ENCODE results near the gene PSTK. TPM values are rescaled to one million over a fixed set of nuclear protein-coding genes. Genes with fewer than 3 reads are reported as not detected.

Gene PSTK
- total RNA-seq, 6 experiments from 2014 or later: 2.6 to 5.1 (median 4.2) TPM

DNA sequence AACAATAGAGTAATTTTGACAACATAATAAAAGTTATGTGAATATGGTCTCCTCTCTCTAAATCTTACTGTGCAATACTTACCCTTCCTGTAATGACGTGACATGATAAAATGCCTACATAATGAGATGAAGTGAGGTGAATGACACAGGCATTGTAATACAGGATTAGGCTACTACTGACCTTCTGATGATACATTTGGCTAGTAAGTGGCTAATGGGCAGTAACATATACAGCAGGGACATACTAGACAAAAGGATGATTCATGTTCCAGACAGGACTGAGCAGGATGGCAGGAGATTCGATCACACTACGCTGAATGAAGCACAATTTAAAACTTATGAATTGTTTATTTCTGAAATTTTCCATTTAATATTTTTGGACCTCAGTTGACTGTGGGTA is 30.9 kb upstream of the PSTK start:
- H3K4me1 Mint-ChIP-seq (ENCODE audit: low read depth): peaks cover 26% of the 10 kb centered on the region
- TF ChIP-seq, protein P1, sequence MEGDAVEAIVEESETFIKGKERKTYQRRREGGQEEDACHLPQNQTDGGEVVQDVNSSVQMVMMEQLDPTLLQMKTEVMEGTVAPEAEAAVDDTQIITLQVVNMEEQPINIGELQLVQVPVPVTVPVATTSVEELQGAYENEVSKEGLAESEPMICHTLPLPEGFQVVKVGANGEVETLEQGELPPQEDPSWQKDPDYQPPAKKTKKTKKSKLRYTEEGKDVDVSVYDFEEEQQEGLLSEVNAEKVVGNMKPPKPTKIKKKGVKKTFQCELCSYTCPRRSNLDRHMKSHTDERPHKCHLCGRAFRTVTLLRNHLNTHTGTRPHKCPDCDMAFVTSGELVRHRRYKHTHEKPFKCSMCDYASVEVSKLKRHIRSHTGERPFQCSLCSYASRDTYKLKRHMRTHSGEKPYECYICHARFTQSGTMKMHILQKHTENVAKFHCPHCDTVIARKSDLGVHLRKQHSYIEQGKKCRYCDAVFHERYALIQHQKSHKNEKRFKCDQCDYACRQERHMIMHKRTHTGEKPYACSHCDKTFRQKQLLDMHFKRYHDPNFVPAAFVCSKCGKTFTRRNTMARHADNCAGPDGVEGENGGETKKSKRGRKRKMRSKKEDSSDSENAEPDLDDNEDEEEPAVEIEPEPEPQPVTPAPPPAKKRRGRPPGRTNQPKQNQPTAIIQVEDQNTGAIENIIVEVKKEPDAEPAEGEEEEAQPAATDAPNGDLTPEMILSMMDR (IDR thresholded peaks at IDR 0.05): no peak
- H3K9me3 Mint-ChIP-seq: peaks cover under 1% of the 10 kb centered on the region; the same call in 1 of the 2 replicates
- no peaks in the 10 kb centered on the region; the same call in none of the 2 replicates for H3K27me3 Mint-ChIP-seq (ENCODE audit: insufficient read depth)
- peaks cover 35% of the 10 kb centered on the region for H3K36me3 Mint-ChIP-seq (ENCODE audit: low read depth)
- no peak overlapping the region for H3K4me3 Mint-ChIP-seq
- DNase-seq: no peak
- no peak overlapping the region for H3K27ac Mint-ChIP-seq

DNA sequence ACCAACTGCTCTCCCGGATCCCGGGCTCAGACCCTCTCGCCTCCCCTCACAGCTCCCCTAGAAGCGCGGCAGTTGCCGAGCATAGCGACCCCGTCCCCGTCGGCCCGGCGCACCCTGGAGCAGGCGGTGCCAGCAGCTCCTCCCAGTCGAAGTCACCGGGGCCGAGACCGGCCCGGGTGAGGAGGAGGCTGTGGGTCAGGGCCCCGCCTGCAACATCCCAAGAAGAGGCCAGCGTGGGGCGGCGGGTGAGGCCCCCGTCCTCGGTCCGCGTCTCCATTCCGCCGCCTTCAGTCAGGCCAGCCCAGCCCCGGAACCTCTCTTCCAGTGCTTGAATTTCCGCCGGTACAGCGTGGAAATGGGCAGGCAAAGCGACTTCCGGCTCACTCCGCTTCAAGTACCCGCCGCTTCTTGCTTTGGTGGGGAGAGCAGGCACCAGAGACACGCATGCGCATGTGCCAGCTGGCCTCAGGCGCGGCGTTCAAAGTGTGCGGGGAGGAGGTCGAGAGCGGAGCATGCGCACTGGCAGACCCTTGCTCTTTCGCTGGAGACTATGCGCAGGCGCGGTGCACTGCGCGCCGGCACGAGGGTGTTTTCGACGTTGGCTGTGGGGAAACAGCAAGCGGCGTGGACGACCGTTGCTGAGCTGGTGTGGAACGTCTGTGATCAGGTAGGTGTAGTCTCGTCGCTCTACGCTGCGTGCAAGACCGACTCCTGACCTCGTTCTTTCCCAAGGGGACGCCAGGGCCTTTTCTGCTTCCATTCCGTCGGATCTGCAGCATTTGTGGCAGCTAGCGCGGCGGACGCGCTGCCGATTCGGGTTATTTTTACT is 26.1 kb upstream of the PSTK start, which contains the start of gene C10orf88:
TSS of gene C10orf88 (minus strand) at position 326 of the 829 bp plus-strand sequence. CDS start at position 277, 49 bp downstream.
- Mint-ChIP-seq H3K27me3 (ENCODE audit: insufficient read depth) (no peaks in the 10 kb centered on the region; the same call in 1 of the 2 replicates), H3K9me3 (peaks cover 11% of the 10 kb centered on the region; the same call in 1 of the 2 replicates), H3K4me3 (peak within 1 kb of the TSS; percentile 93), H3K27ac (peak within 1 kb of the TSS; percentile 76), H3K36me3 (ENCODE audit: low read depth) (peaks cover 14% of the 10 kb centered on the region), H3K4me1 (ENCODE audit: low read depth) (peaks cover 45% of the 10 kb centered on the region)
- DNase-seq: peak; percentile 99
- TF ChIP-seq, protein P1 (IDR thresholded peaks at IDR 0.05): no peak; the same call in 1 of the 2 replicates

DNA sequence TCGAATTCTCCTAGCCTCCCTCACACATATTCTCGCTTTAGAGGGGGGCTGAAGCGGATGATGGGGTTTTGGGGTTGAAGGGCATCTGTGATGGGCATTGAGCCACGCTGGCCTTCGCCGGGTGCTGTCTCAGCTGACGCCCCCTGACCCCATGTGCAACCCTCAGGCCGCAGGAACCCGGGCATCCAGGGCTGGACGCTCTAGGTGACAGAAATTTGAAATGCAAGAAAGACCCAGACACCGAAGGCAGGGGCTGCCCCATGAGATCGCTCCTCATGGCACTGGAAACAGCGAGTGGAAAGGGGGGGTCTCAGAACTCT is 25.5 kb upstream of the PSTK start:
- Mint-ChIP-seq H3K4me3 (peak overlapping the region; percentile 93), H3K27me3 (ENCODE audit: insufficient read depth) (no peaks in the 10 kb centered on the region; the same call in 1 of the 2 replicates), H3K9me3 (peaks cover 11% of the 10 kb centered on the region; the same call in 1 of the 2 replicates), H3K27ac (no peak overlapping the region), H3K36me3 (ENCODE audit: low read depth) (peaks cover 14% of the 10 kb centered on the region), H3K4me1 (ENCODE audit: low read depth) (peaks cover 45% of the 10 kb centered on the region)
- DNase-seq: no peak
- TF ChIP-seq, protein P1 (IDR thresholded peaks at IDR 0.05): no peak

DNA sequence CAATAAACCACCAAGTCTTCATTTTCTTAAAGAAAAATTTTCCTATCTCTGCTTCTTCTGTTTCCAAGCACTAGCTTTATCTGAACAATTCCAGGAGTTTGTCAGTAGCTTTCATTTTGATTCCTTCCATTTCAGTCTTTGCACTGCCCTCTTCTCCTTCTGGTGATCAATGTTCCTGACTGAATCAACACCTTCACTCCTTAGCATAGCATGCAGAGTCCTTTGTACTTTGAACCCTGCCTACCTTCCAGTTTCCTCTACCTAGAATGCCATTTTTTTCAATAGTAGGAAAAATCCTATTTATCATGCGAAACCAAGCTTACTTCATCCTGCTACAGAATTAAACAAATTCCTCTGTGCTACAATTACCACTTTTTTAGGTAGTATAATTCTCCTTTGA is 24.3 kb upstream of the PSTK start:
- DNase-seq: no peak
- no peak overlapping the region for H3K4me3 Mint-ChIP-seq
- H3K4me1 Mint-ChIP-seq (ENCODE audit: low read depth): peaks cover 38% of the 10 kb centered on the region
- TF ChIP-seq, protein P1 (IDR thresholded peaks at IDR 0.05): no peak
- peaks cover 11% of the 10 kb centered on the region; the same call in 1 of the 2 replicates for H3K9me3 Mint-ChIP-seq
- no peak overlapping the region for H3K27ac Mint-ChIP-seq
- no peaks in the 10 kb centered on the region; the same call in 1 of the 2 replicates for H3K27me3 Mint-ChIP-seq (ENCODE audit: insufficient read depth)
- H3K36me3 Mint-ChIP-seq (ENCODE audit: low read depth): peaks cover 14% of the 10 kb centered on the region

DNA sequence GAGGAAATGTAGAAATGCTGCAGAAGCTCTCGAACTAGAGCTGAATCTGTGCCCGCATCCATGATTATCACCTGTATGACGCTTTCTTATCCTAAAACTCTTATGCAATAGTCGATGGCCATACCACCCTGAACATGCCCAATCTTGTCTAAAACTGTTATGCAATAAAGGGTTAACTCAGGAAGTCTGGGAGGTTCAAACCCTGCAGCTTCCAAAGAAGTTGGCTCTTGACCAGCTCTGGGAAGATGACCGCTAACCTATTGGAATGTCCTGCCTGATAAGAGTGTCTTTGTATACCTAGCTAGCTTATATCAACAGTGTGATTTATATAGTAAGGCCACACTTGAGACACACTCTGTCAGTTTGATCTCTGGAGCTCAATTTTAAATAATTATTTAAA is 22.7 kb upstream of the PSTK start:
- Mint-ChIP-seq H3K4me3 (no peak overlapping the region), H3K36me3 (ENCODE audit: low read depth) (peaks cover 9% of the 10 kb centered on the region), H3K27me3 (ENCODE audit: insufficient read depth) (no peaks in the 10 kb centered on the region; the same call in 1 of the 2 replicates), H3K4me1 (ENCODE audit: low read depth) (peaks cover 31% of the 10 kb centered on the region), H3K9me3 (peaks cover 11% of the 10 kb centered on the region; the same call in 1 of the 2 replicates), H3K27ac (no peak overlapping the region)
- no peak for DNase-seq
- TF ChIP-seq, protein P1 (IDR thresholded peaks at IDR 0.05): no peak

Measured in HFFc6 (cell line).